Measurements from ENCODE around the gene C6orf136. TPM values are rescaled to one million over a fixed set of nuclear protein-coding genes. Genes with fewer than 3 reads are reported as not detected.

The C6orf136 gene
- total RNA-seq, 2 donors from 2014 or later, result 24.8 to 36.7 TPM

GRCh38 chr6:30684386-30685156 is 37.6 kb downstream of the C6orf136 start:
- Mint-ChIP-seq H3K36me3 (ENCODE audit: low read depth) (peaks cover 90% of the 10 kb centered on the region), H3K27ac (peak overlapping the region; percentile 97), H3K27me3 (no peaks in the 10 kb centered on the region), H3K9me3 (no peaks in the 10 kb centered on the region), H3K4me1 (peaks cover 13% of the 10 kb centered on the region), H3K4me3 (peak overlapping the region; percentile 98)
- no peak for ATAC-seq (replicated peaks)

- Mint-ChIP-seq H3K27me3 (no peaks in the 10 kb centered on the region), H3K9me3 (no peaks in the 10 kb centered on the region), H3K4me1 (peaks cover 20% of the 10 kb centered on the region), H3K36me3 (ENCODE audit: low read depth) (peaks cover 86% of the 10 kb centered on the region), H3K27ac (peak overlapping the region; percentile 97), H3K4me3 (peak overlapping the region; percentile 98)
- no peak for ATAC-seq (replicated peaks)
These were observed 38.5 kb downstream of the C6orf136 start for GRCh38 chr6:30685157-30686008.

- Mint-ChIP-seq H3K27ac (peak within 1 kb of the TSS; percentile 97), H3K4me3 (peak within 1 kb of the TSS; percentile 98)
These were observed 39.3 kb downstream of the C6orf136 start, which contains the start of gene PPP1R18 for GRCh38 chr6:30686009-30686907. TSS of gene PPP1R18 (minus strand) at chr6:30686645. CDS start at chr6:30686018, 627 bp downstream.

GRCh38 chr6:30686908-30687658 is 40.1 kb downstream of the C6orf136 start:
- no peaks in the 10 kb centered on the region for H3K9me3 Mint-ChIP-seq
- H3K27me3 Mint-ChIP-seq, result no peaks in the 10 kb centered on the region
- peaks cover 73% of the 10 kb centered on the region for H3K36me3 Mint-ChIP-seq (ENCODE audit: low read depth)
- ATAC-seq (replicated peaks), result peak; percentile 48
- H3K4me1 Mint-ChIP-seq, result peaks cover 23% of the 10 kb centered on the region
- peak overlapping the region; percentile 98 for H3K4me3 Mint-ChIP-seq
- peak overlapping the region; percentile 97 for H3K27ac Mint-ChIP-seq

More at GRCh38 chr6:30686009-30686907, 39.3 kb downstream of the C6orf136 start, which contains the start of gene PPP1R18:
- ATAC-seq (replicated peaks), result peak; percentile 42
- Mint-ChIP-seq H3K4me1 (peaks cover 23% of the 10 kb centered on the region), H3K36me3 (ENCODE audit: low read depth) (peaks cover 81% of the 10 kb centered on the region), H3K9me3 (no peaks in the 10 kb centered on the region), H3K27me3 (no peaks in the 10 kb centered on the region)

GRCh38 chr6:30687659-30688431 is 40.9 kb downstream of the C6orf136 start:
- H3K4me3 Mint-ChIP-seq, result peak overlapping the region; percentile 98
- peaks cover 65% of the 10 kb centered on the region for H3K36me3 Mint-ChIP-seq (ENCODE audit: low read depth)
- H3K27ac Mint-ChIP-seq, result peak overlapping the region; percentile 97
- no peak for ATAC-seq (replicated peaks)
- peaks cover 23% of the 10 kb centered on the region for H3K4me1 Mint-ChIP-seq
- no peaks in the 10 kb centered on the region for H3K9me3 Mint-ChIP-seq
- no peaks in the 10 kb centered on the region for H3K27me3 Mint-ChIP-seq

GRCh38 chr6:30688569-30688968 is 41.6 kb downstream of the C6orf136 start:
- Mint-ChIP-seq H3K4me1 (peaks cover 23% of the 10 kb centered on the region), H3K36me3 (ENCODE audit: low read depth) (peaks cover 58% of the 10 kb centered on the region), H3K27ac (peak overlapping the region; percentile 97), H3K4me3 (peak overlapping the region; percentile 98), H3K27me3 (no peaks in the 10 kb centered on the region), H3K9me3 (no peaks in the 10 kb centered on the region)
- ATAC-seq (replicated peaks), result no peak

GRCh38 chr6:30689022-30689865 is 42.3 kb downstream of the C6orf136 start:
- H3K27me3 Mint-ChIP-seq, result no peaks in the 10 kb centered on the region
- no peaks in the 10 kb centered on the region for H3K9me3 Mint-ChIP-seq
- peaks cover 23% of the 10 kb centered on the region for H3K4me1 Mint-ChIP-seq
- peak overlapping the region; percentile 98 for H3K4me3 Mint-ChIP-seq
- ATAC-seq (replicated peaks), result no peak
- peak overlapping the region; percentile 97 for H3K27ac Mint-ChIP-seq
- peaks cover 51% of the 10 kb centered on the region for H3K36me3 Mint-ChIP-seq (ENCODE audit: low read depth)

- Mint-ChIP-seq H3K4me1 (peaks cover 23% of the 10 kb centered on the region), H3K9me3 (no peaks in the 10 kb centered on the region), H3K27me3 (no peaks in the 10 kb centered on the region), H3K4me3 (peak overlapping the region; percentile 98), H3K27ac (peak overlapping the region; percentile 97), H3K36me3 (ENCODE audit: low read depth) (peaks cover 44% of the 10 kb centered on the region)
- no peak for ATAC-seq (replicated peaks)
These were observed 43.1 kb downstream of the C6orf136 start for GRCh38 chr6:30689985-30690384.

- Mint-ChIP-seq H3K36me3 (ENCODE audit: low read depth) (peaks cover 37% of the 10 kb centered on the region), H3K27ac (peak within 1 kb of the TSS; percentile 97), H3K9me3 (no peaks in the 10 kb centered on the region), H3K4me3 (peak within 1 kb of the TSS; percentile 98), H3K27me3 (no peaks in the 10 kb centered on the region), H3K4me1 (peaks cover 23% of the 10 kb centered on the region)
- ATAC-seq (replicated peaks), result peak; percentile 55
These were observed 43.7 kb downstream of the C6orf136 start, which contains the start of gene NRM for GRCh38 chr6:30690403-30691207. TSS of gene NRM (minus strand) at chr6:30690984. CDS start at chr6:30690974, 10 bp downstream.

GRCh38 chr6:30691208-30691847 is 44.4 kb downstream of the C6orf136 start:
- no peaks in the 10 kb centered on the region for H3K27me3 Mint-ChIP-seq
- ATAC-seq (replicated peaks), result no peak
- peaks cover 23% of the 10 kb centered on the region for H3K4me1 Mint-ChIP-seq
- peak overlapping the region; percentile 98 for H3K4me3 Mint-ChIP-seq
- peak overlapping the region; percentile 97 for H3K27ac Mint-ChIP-seq
- peaks cover 30% of the 10 kb centered on the region for H3K36me3 Mint-ChIP-seq (ENCODE audit: low read depth)
- no peaks in the 10 kb centered on the region for H3K9me3 Mint-ChIP-seq

GRCh38 chr6:30696432-30696831 is 49.5 kb downstream of the C6orf136 start:
- no peaks in the 10 kb centered on the region for H3K4me1 Mint-ChIP-seq

More at GRCh38 chr6:30696432-30696831, 49.5 kb downstream of the C6orf136 start:
- Mint-ChIP-seq H3K27ac (no peak overlapping the region), H3K27me3 (no peaks in the 10 kb centered on the region), H3K4me3 (no peak overlapping the region), H3K9me3 (no peaks in the 10 kb centered on the region), H3K36me3 (ENCODE audit: low read depth) (peaks cover 24% of the 10 kb centered on the region)
- ATAC-seq (replicated peaks), result no peak

Measured in activated T-helper 17 cell treated with anti-CD3 and anti-CD28 coated beads, Interleukin-2, amount 50 U/mL, for 72 hours (primary cell).